ENCODE results near the gene MYO5B. TPM values are rescaled to one million over a fixed set of nuclear protein-coding genes. Genes with fewer than 3 reads are reported as not detected.

The MYO5B gene
- total RNA-seq, 4 donors from 2014 or later = 53.1 to 74.8 (median 55.2) TPM

DNA sequence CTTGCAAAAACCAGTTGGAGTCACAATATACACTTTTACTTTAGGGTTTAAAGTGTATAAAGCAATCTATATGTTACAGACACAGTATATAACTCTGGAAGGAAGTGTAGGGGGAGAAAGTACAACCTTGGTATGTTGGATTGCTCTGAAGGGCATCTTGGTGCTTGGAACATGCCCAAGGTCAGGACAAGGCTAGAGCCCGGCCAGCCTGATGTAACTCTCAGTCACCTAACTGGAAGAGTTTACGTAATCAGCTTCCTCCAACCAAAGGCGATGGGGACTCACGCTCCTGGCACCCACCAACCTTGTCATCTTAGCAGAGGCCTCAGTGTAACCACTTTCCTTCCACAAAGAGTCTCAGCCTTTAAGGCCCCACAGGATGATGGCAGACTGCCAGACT is 200.5 kb downstream of the MYO5B start:
- intact Hi-C loops (cut with DNase I; ENCODE audit: low total_unique reads) = no loop called here
- no peak for DNase-seq (ENCODE audit: low spot score in 2 of 2)
- WGBS, 2 donors = 94 to 98% methylated on average over 4 of the region's 4 CpGs
- no peak overlapping the region for H3K4me3 ChIP-seq (ENCODE audit: low read depth, poor library complexity, severe bottlenecking)
- TF ChIP-seq CTCF (IDR thresholded peaks at IDR 0.05) (no peak), POLR2A (IDR thresholded peaks at IDR 0.05) (no peak)

GRCh38 chr18:49993299-49993698 is 201.6 kb downstream of the MYO5B start:
- H3K4me3 ChIP-seq (ENCODE audit: low read depth, poor library complexity, severe bottlenecking) = no peak overlapping the region
- DNase-seq (ENCODE audit: low spot score in 2 of 2) = peak in 1 of 2 donors; percentile 68
- WGBS, 2 donors = 82 to 88% methylated on average over 6 of the region's 6 CpGs
- TF ChIP-seq CTCF (IDR thresholded peaks at IDR 0.05) = no peak
- intact Hi-C loops (cut with DNase I; ENCODE audit: low total_unique reads) = no loop called here

GRCh38 chr18:49988733-49989132 is 206.2 kb downstream of the MYO5B start:
- TF ChIP-seq CTCF (IDR thresholded peaks at IDR 0.05) = no peak
- TF ChIP-seq POLR2A (IDR thresholded peaks at IDR 0.05) = no peak
- WGBS, 2 donors = 63 to 85% methylated on average over 2 of the region's 2 CpGs
- intact Hi-C loops (cut with DNase I; ENCODE audit: low total_unique reads) = no loop called here
- no peak overlapping the region for H3K4me3 ChIP-seq (ENCODE audit: low read depth, poor library complexity, severe bottlenecking)
- DNase-seq (ENCODE audit: low spot score in 2 of 2) = no peak

GRCh38 chr18:49988101-49988500 is 206.8 kb downstream of the MYO5B start:
- intact Hi-C loops (cut with DNase I; ENCODE audit: low total_unique reads) = no loop called here
- DNase-seq (ENCODE audit: low spot score in 2 of 2) = no peak
- no peak overlapping the region for H3K4me3 ChIP-seq (ENCODE audit: low read depth, poor library complexity, severe bottlenecking)
- 86 to 88% methylated on average over 5 of the region's 5 CpGs for WGBS, 2 donors
- no peak for TF ChIP-seq POLR2A (IDR thresholded peaks at IDR 0.05)
- TF ChIP-seq CTCF (IDR thresholded peaks at IDR 0.05) = no peak

GRCh38 chr18:49985236-49985635 is 209.7 kb downstream of the MYO5B start:
- intact Hi-C loops (cut with DNase I; ENCODE audit: low total_unique reads) = no loop called here
- no peak overlapping the region for H3K4me3 ChIP-seq (ENCODE audit: low read depth, poor library complexity, severe bottlenecking)
- 67 to 82% methylated on average over 3 of the region's 3 CpGs for WGBS, 2 donors
- no peak for DNase-seq (ENCODE audit: low spot score in 2 of 2)
- TF ChIP-seq POLR2A (IDR thresholded peaks at IDR 0.05) (no peak), CTCF (IDR thresholded peaks at IDR 0.05) (no peak)

- DNase-seq (ENCODE audit: low spot score in 2 of 2) = no peak
- TF ChIP-seq CTCF (IDR thresholded peaks at IDR 0.05) (no peak), POLR2A (IDR thresholded peaks at IDR 0.05) (no peak)
- 32 to 40% methylated on average over 4 of the region's 4 CpGs for WGBS, 2 donors
- intact Hi-C loops (cut with DNase I; ENCODE audit: low total_unique reads) = no loop called here
- H3K4me3 ChIP-seq (ENCODE audit: low read depth, poor library complexity, severe bottlenecking) = no peak overlapping the region
These were observed 214.1 kb downstream of the MYO5B start for GRCh38 chr18:49980896-49981295.

Data from lower leg skin (tissue), 4 donors.